Liver (tissue), 9 donors: ENCODE results near the gene TRMT5. TPM values are rescaled to one million over a fixed set of nuclear protein-coding genes. Genes with fewer than 3 reads are reported as not detected.

ENCODE experiments used
- DNase-seq: peaks from one replicate; pipeline ENCODE4 v3.0.0-alpha.2; 2017; ENCODE audit warnings: low spot score
- H3K27ac ChIP-seq, 2 donors: one replicate each; pipeline ENCODE4 v1.7.0; 2013; ENCODE audit warnings: inconsistent platforms in 2 of 2, low read length in 2 of 2, control low read depth in 1 of 2, low read depth in 1 of 2, mild to moderate bottlenecking in 1 of 2
- H3K27me3 ChIP-seq, 4 donors: one replicate each; pipeline versions ENCODE4 v1.6.1 to v1.7.0; 2013; ENCODE audit warnings: low read length in 3 of 4, inconsistent platforms in 1 of 4, mild to moderate bottlenecking in 1 of 4, moderate library complexity in 1 of 4; ENCODE audit not compliant: control insufficient read depth in 4 of 4, insufficient read depth in 4 of 4
- H3K36me3 ChIP-seq, 4 donors: one replicate each; pipeline versions ENCODE4 v1.6.1 to v1.7.0; 2013; ENCODE audit warnings: low read length in 3 of 4, mild to moderate bottlenecking in 3 of 4, low read depth in 1 of 4, moderate library complexity in 1 of 4; ENCODE audit not compliant: control insufficient read depth in 4 of 4, insufficient read depth in 3 of 4
- H3K4me1 ChIP-seq, 4 donors: one replicate each; pipeline versions ENCODE4 v1.6.1 to v1.7.0; 2013; ENCODE audit warnings: low read length in 3 of 4, mild to moderate bottlenecking in 3 of 4, moderate library complexity in 1 of 4; ENCODE audit not compliant: control insufficient read depth in 4 of 4, insufficient read depth in 4 of 4
- H3K4me3 ChIP-seq, 3 donors: one replicate each; pipeline versions ENCODE4 v1.6.1 to v1.7.0; 2013; ENCODE audit warnings: low read length in 3 of 3, control low read depth in 1 of 3, low read depth in 1 of 3, mild to moderate bottlenecking in 1 of 3
- H3K9ac ChIP-seq, 2 donors: one replicate each; pipeline ENCODE4 v1.7.0; 2013; ENCODE audit warnings: low read length in 2 of 2, mild to moderate bottlenecking in 2 of 2, moderate library complexity in 2 of 2, control low read depth in 1 of 2, low read depth in 1 of 2
- H3K9me3 ChIP-seq, 4 donors: one replicate each; pipeline versions ENCODE4 v1.6.1 to v1.7.0; 2013; ENCODE audit warnings: low read length in 3 of 4; ENCODE audit not compliant: control insufficient read depth in 4 of 4
- ATF3 ChIP-seq: IDR thresholded peaks from 2 replicates; pipeline ENCODE4 v1.6.1; 2016; ENCODE audit warnings: antibody characterized with exemption
- EGR1 ChIP-seq, 2 donors: IDR thresholded peaks; 2 replicates each; pipeline ENCODE4 v1.6.1; 2016 to 2018; ENCODE audit warnings: antibody characterized with exemption in 2 of 2, low read depth in 2 of 2
- FOXA1 ChIP-seq: IDR thresholded peaks from 2 replicates; pipeline ENCODE4 v1.6.1; 2016; ENCODE audit warnings: antibody characterized with exemption
- GABPA ChIP-seq, 2 donors: IDR thresholded peaks in 1 of 2; conservative IDR thresholded peaks in 1 of 2; 2 replicates each; pipeline ENCODE4 v1.6.1; 2016; ENCODE audit warnings: antibody characterized with exemption in 2 of 2, mild to moderate bottlenecking in 1 of 2, moderate library complexity in 1 of 2
- HNF4G ChIP-seq: IDR thresholded peaks from 2 replicates; pipeline ENCODE4 v1.6.1; 2016; ENCODE audit warnings: antibody characterized with exemption
- JUND ChIP-seq, 2 donors: IDR thresholded peaks; 2 replicates each; pipeline ENCODE4 v1.6.1; 2016; ENCODE audit warnings: antibody characterized with exemption in 2 of 2
- MAX ChIP-seq: IDR thresholded peaks from 2 replicates; pipeline ENCODE4 v1.6.1; 2016; ENCODE audit warnings: antibody characterized with exemption
- NR2F2 ChIP-seq: IDR thresholded peaks from 2 replicates; pipeline ENCODE4 v1.6.1; 2016; ENCODE audit warnings: antibody characterized with exemption
- RAD21 ChIP-seq, 2 donors: IDR thresholded peaks; 2 replicates each; pipeline ENCODE4 v1.6.1; 2016; ENCODE audit warnings: antibody characterized with exemption in 2 of 2, mild to moderate bottlenecking in 2 of 2
- REST ChIP-seq: IDR thresholded peaks from 2 replicates; pipeline ENCODE4 v1.6.1; 2016; ENCODE audit warnings: antibody characterized with exemption, mild to moderate bottlenecking
- RXRA ChIP-seq, 2 donors: IDR thresholded peaks; 2 replicates each; pipeline ENCODE4 v1.6.1; 2017 to 2018; ENCODE audit warnings: antibody characterized with exemption in 2 of 2, mild to moderate bottlenecking in 1 of 2
- SP1 ChIP-seq: IDR thresholded peaks from 2 replicates; pipeline ENCODE4 v1.6.1; 2018; ENCODE audit warnings: antibody characterized with exemption, mild to moderate bottlenecking
- TAF1 ChIP-seq: conservative IDR thresholded peaks from 2 replicates; pipeline ENCODE4 v1.6.1; 2016; ENCODE audit warnings: antibody characterized with exemption, mild to moderate bottlenecking
- YY1 ChIP-seq: IDR thresholded peaks from 2 replicates; pipeline ENCODE4 v1.6.1; 2016; ENCODE audit warnings: antibody characterized with exemption, mild to moderate bottlenecking
- ZBTB33 ChIP-seq: IDR thresholded peaks from 2 replicates; pipeline ENCODE4 v1.6.1; 2016; ENCODE audit warnings: antibody characterized with exemption
- WGBS: extraction: QIAGEN DNeasy Blood & Tissue Kit; methylation state at CpG from one replicate; pipeline ENCODE4 v1.1.7; 2013; 5-methylcytosine and 5-hydroxymethylcytosine counted together
- polyA plus RNA-seq, 2 donors: library from polyadenylated mRNA; stranded (reverse) in 1 of 2; unstranded in 1 of 2; fragments of 200-250 nt in 1 of 2; fragments of >200 nt in 1 of 2; fragmentation: Nextera tagmentation in 1 of 2; extraction: Ambion mirVana in 1 of 2; gene quantifications; one replicate each; pipeline versions ENCODE4 v1.2.1 to v1.2.3, GENCODE V29; 2013 to 2015
- total RNA-seq, 2 donors: library from RNA; depleted of rRNA; stranded (reverse); fragments of >200 nt; gene quantifications; one replicate each; pipeline ENCODE4 v1.2.3, GENCODE V29; 2014
- donor health status: healthy.
- donor health status: healthy.
- donor health status: healthy.
- donor health status: healthy.
- donor health status: healthy.

The TRMT5 gene
- total and polyA plus RNA-seq, 4 donors, result 2.6 to 6.3 (median 4.3) TPM

- TF ChIP-seq SP1, result no peak
- TF ChIP-seq EGR1 (IDR thresholded peaks at IDR 0.05; ENCODE audit: low read depth in 2 of 2), result no peak
- no peak for TF ChIP-seq GABPA (IDR thresholded peaks at IDR 0.05 in 1 of 2, conservative IDR thresholded peaks at IDR 0.05 in 1 of 2)
- no peak for TF ChIP-seq RXRA (IDR thresholded peaks at IDR 0.05)
These were observed 29.0 kb downstream of the TRMT5 start for GRCh38 chr14:60951776-60952435.

GRCh38 chr14:60946773-60947172 lies 34.1 kb downstream of the TRMT5 start:
- no peaks in the 10 kb centered on the region for H3K36me3 ChIP-seq
- no peak for DNase-seq
- no peak overlapping the region for H3K4me3 ChIP-seq
- no peaks in the 10 kb centered on the region for H3K27me3 ChIP-seq
- no peaks in the 10 kb centered on the region for H3K9me3 ChIP-seq
- no peak overlapping the region for H3K27ac ChIP-seq
- TF ChIP-seq FOXA1 (no peak), SP1 (no peak), ATF3 (no peak)
- no peaks in the 10 kb centered on the region for H3K4me1 ChIP-seq
- H3K9ac ChIP-seq, result no peak overlapping the region
- WGBS, result 89% methylated on average over 3 of the region's 3 CpGs

More at GRCh38 chr14:60951776-60952435, 29.0 kb downstream of the TRMT5 start:
- H3K27ac ChIP-seq, result no peak overlapping the region
- H3K9ac ChIP-seq, result no peak overlapping the region
- H3K9me3 ChIP-seq, result peaks cover 0 to 14% (median 2%) of the 10 kb centered on the region in 4 donors
- no peaks in the 10 kb centered on the region for H3K27me3 ChIP-seq
- no peaks in the 10 kb centered on the region for H3K4me1 ChIP-seq
- no peaks in the 10 kb centered on the region for H3K36me3 ChIP-seq
- 66% methylated on average over 3 of the region's 3 CpGs for WGBS
- H3K4me3 ChIP-seq, result no peak overlapping the region
- DNase-seq, result no peak

GRCh38 chr14:60945984-60946383 lies 34.9 kb downstream of the TRMT5 start:
- no peak for TF ChIP-seq SP1
- no peak for TF ChIP-seq MAX
- TF ChIP-seq RAD21 (IDR thresholded peaks at IDR 0.05), result no peak
- TF ChIP-seq HNF4G, result no peak
- Histone ChIP-seq H3K9ac (no peak overlapping the region), H3K9me3 (no peaks in the 10 kb centered on the region), H3K36me3 (no peaks in the 10 kb centered on the region), H3K27ac (no peak overlapping the region), H3K27me3 (no peaks in the 10 kb centered on the region), H3K4me3 (no peak overlapping the region), H3K4me1 (no peaks in the 10 kb centered on the region)
- WGBS, result 89% methylated on average over 1 of the region's 1 CpG
- no peak for DNase-seq

- Histone ChIP-seq H3K9ac (no peak overlapping the region), H3K27ac (no peak overlapping the region), H3K9me3 (no peaks in the 10 kb centered on the region), H3K36me3 (no peaks in the 10 kb centered on the region), H3K4me3 (no peak overlapping the region), H3K27me3 (no peaks in the 10 kb centered on the region), H3K4me1 (no peaks in the 10 kb centered on the region)
- DNase-seq, result no peak
- WGBS, result 75% methylated on average over 4 of the region's 4 CpGs
- TF ChIP-seq YY1 (no peak), SP1 (no peak), REST (no peak), FOXA1 (no peak), EGR1 (IDR thresholded peaks at IDR 0.05; ENCODE audit: low read depth in 2 of 2) (no peak), ZBTB33 (no peak), MAX (no peak), HNF4G (no peak), ATF3 (no peak), NR2F2 (no peak), JUND (IDR thresholded peaks at IDR 0.05) (no peak), TAF1 (no peak), GABPA (IDR thresholded peaks at IDR 0.05 in 1 of 2, conservative IDR thresholded peaks at IDR 0.05 in 1 of 2) (no peak)
These were observed 36.7 kb downstream of the TRMT5 start for GRCh38 chr14:60944204-60944603.
